ENCODE measurements around the gene LRGUK. TPM values are rescaled to one million over a fixed set of nuclear protein-coding genes. Genes with fewer than 3 reads are reported as not detected.

The LRGUK gene
- total and polyA plus RNA-seq, 2 experiments from 2014 or later: 2.4 to 7.1 TPM

- Histone ChIP-seq H2AFZ (no peak overlapping the region), H3K27me3 (ENCODE audit: insufficient read depth) (no peaks in the 10 kb centered on the region), H3K4me2 (no peak overlapping the region), H3F3A (replicated peaks; ENCODE audit: low read depth) (no peaks in the 10 kb centered on the region), H3K27ac (ENCODE audit: low read depth) (no peak overlapping the region), H3K36me3 (ENCODE audit: insufficient read depth) (no peaks in the 10 kb centered on the region), H3K4me3 (no peak overlapping the region), H3K4me1 (ENCODE audit: insufficient read depth) (peaks cover 20% of the 10 kb centered on the region), H4K20me1 (replicated peaks; ENCODE audit: insufficient read depth) (no peaks in the 10 kb centered on the region), H3K9me2 (ENCODE audit: insufficient read depth) (no peaks in the 10 kb centered on the region), H3K79me2 (replicated peaks; ENCODE audit: insufficient read depth) (no peaks in the 10 kb centered on the region)
- no peaks in the 10 kb centered on the region for H3K36me3 Mint-ChIP-seq (ENCODE audit: low read depth)
- no peaks in the 10 kb centered on the region for H3K9me3 Mint-ChIP-seq
- DNase-seq (ENCODE audit: low spot score) (no peak), ATAC-seq (no peak)
- H3K27ac Mint-ChIP-seq: no peak overlapping the region
- peaks cover 5% of the 10 kb centered on the region for H3K27me3 Mint-ChIP-seq (ENCODE audit: insufficient read depth, low read depth, poor library complexity)
- no peak overlapping the region for H3K4me3 Mint-ChIP-seq
- H3K4me1 Mint-ChIP-seq: peaks cover 13% of the 10 kb centered on the region
- TF ChIP-seq ZNF331 (CRISPR knock-in tag; IDR thresholded peaks at IDR 0.05; ENCODE audit: low read depth) (no peak), ZNF114 (CRISPR knock-in tag; IDR thresholded peaks at IDR 0.05) (no peak), CREB1 (CRISPR knock-in tag; IDR thresholded peaks at IDR 0.05; ENCODE audit: low read depth) (no peak), ETS1 (IDR thresholded peaks at IDR 0.05) (no peak), STAT1 (IDR thresholded peaks at IDR 0.05; ENCODE audit: unreplicated experiment) (no peak), POLR2AphosphoS5 (IDR thresholded peaks at IDR 0.05; ENCODE audit: low read depth) (no peak), JUNB (IDR thresholded peaks at IDR 0.05; ENCODE audit: unreplicated experiment) (no peak), ZNF462 (CRISPR knock-in tag; IDR thresholded peaks at IDR 0.05) (no peak), REST (IDR thresholded peaks at IDR 0.05; ENCODE audit: unreplicated experiment) (no peak), NANOG (IDR thresholded peaks at IDR 0.05; ENCODE audit: borderline replicate concordance) (no peak), EZH2 (IDR thresholded peaks at IDR 0.05; ENCODE audit: low read depth, unreplicated experiment) (no peak), CTCF (conservative IDR thresholded peaks at IDR 0.05; ENCODE audit: low read depth in 2 of 2) (no peak), EZH2phosphoT487 (IDR thresholded peaks at IDR 0.05; ENCODE audit: unreplicated experiment) (no peak)
Measured at GRCh38 chr7:134186027-134186426, 58.9 kb downstream of the LRGUK start.
